GM12878 (cell line): ENCODE results near the gene NFYB. TPM values are rescaled to one million over a fixed set of nuclear protein-coding genes. Genes with fewer than 3 reads are reported as not detected.

ENCODE experiments used
- ATAC-seq: fragments of 200-7000 bp; cut with Tn5 transposase; 3 replicates; pipeline ENCODE4 v1.9.1; 2020; ENCODE audit warnings: mild to moderate bottlenecking, moderate library complexity
- BruUV-seq: library from RNA; stranded (reverse); fragments of 400-500 nt; replicated peaks from 2 replicates; lab custom pipeline; 2021; lab: Mats Ljungman, UMichigan
- CTCF ChIA-PET: fragments of 300-600 bp; sonication (Branson Sonifier 250); formaldehyde crosslinking; extraction: SDS; loops from one replicate; lab custom pipeline; 2021; ENCODE audit warnings: inconsistent platforms; lab: Yijun Ruan, JAX
- POLR2A ChIA-PET: fragments of 350-600 bp; formaldehyde crosslinking; extraction: SDS; loops from one replicate; lab custom pipeline; 2021; ENCODE audit warnings: inconsistent platforms; lab: Charles Lee
- RAD21 ChIA-PET: fragments of 300-600 bp; sonication (Branson Sonifier 250); formaldehyde crosslinking; loops from one replicate; lab custom pipeline; 2023; ENCODE audit warnings: antibody characterized with exemption; ENCODE audit not compliant: unreplicated experiment; lab: Charles Lee
- SMC1A ChIA-PET: fragments of 300-600 bp; sonication (Branson Sonifier 250); formaldehyde crosslinking; loops from one replicate; lab custom pipeline; 2023; ENCODE audit not compliant: unreplicated experiment, uncharacterized antibody; lab: Charles Lee
- DNase-seq: peaks from one replicate; pipeline ENCODE4 v3.0.0-alpha.2; 2011; ENCODE audit warnings: low read depth, low spot score
- FAIRE-seq: peaks from 3 replicates; lab custom pipeline; 2011; peaks lifted over from hg19 to GRCh38; lab: Jason Lieb, UNC
- H2AFZ ChIP-seq: 2 replicates; pipeline ENCODE4 v1.6.0; 2011; ENCODE audit warnings: low read depth, low read length, control low read depth; ENCODE audit not compliant: control insufficient read depth
- H3K27ac ChIP-seq: 2 replicates; pipeline ENCODE4 v1.5.1; 2011; ENCODE audit warnings: control low read depth; ENCODE audit not compliant: control insufficient read depth, insufficient read depth
- H3K27me3 ChIP-seq, 2 experiments: replicated peaks in 1 of 2; 2 replicates each; pipeline versions ENCODE4 v1.6.0 to v1.6.1; 2011; ENCODE audit warnings: low read length in 1 of 2; ENCODE audit not compliant: control insufficient read depth in 2 of 2, insufficient read depth in 2 of 2
- H3K36me3 ChIP-seq, 2 experiments: 2 replicates each; pipeline ENCODE4 v1.5.1; 2011; ENCODE audit warnings: low read length in 1 of 2; ENCODE audit not compliant: control insufficient read depth in 2 of 2, insufficient read depth in 2 of 2
- H3K4me1 ChIP-seq: 2 replicates; pipeline ENCODE4 v1.6.1; 2011; ENCODE audit warnings: mild to moderate bottlenecking, low read length, moderate library complexity, mixed read lengths; ENCODE audit not compliant: control insufficient read depth, insufficient read depth
- H3K4me2 ChIP-seq: 2 replicates; pipeline ENCODE4 v1.6.0; 2011; ENCODE audit warnings: control low read depth; ENCODE audit not compliant: control insufficient read depth, insufficient read depth
- H3K4me3 ChIP-seq: fragments of 200-600 bp; sonication (generic); 2 replicates; pipeline ENCODE4 v1.5.1; 2016
- H3K79me2 ChIP-seq: 2 replicates; pipeline ENCODE4 v1.6.0; 2011; ENCODE audit warnings: low read length; ENCODE audit not compliant: control insufficient read depth, insufficient read depth
- H3K9ac ChIP-seq: 2 replicates; pipeline ENCODE4 v1.8.0; 2011; ENCODE audit warnings: low read length, control low read depth, mixed read lengths; ENCODE audit not compliant: control insufficient read depth, insufficient read depth
- H3K9me3 ChIP-seq: replicated peaks from 3 replicates; pipeline ENCODE4 v1.5.1; 2011; ENCODE audit warnings: mild to moderate bottlenecking, low read length; ENCODE audit not compliant: control insufficient read depth, insufficient read depth
- H4K20me1 ChIP-seq: 2 replicates; pipeline ENCODE4 v1.6.0; 2011; ENCODE audit not compliant: control insufficient read depth, insufficient read depth
- CBFB ChIP-seq: IDR thresholded peaks from 2 replicates; pipeline ENCODE4 v1.6.1; 2016; ENCODE audit warnings: antibody characterized with exemption, low read depth
- CBX3 ChIP-seq: fragments of 200-600 bp; sonication (generic); IDR thresholded peaks from 2 replicates; pipeline ENCODE4 v1.6.1; 2016; ENCODE audit warnings: low read depth, borderline replicate concordance
- FOS ChIP-seq: IDR thresholded peaks from 3 replicates; pipeline ENCODE4 v1.6.1; 2011; ENCODE audit warnings: borderline replicate concordance; ENCODE audit not compliant: insufficient read length; ENCODE audit errors: extremely low read depth
- GABPA ChIP-seq: IDR thresholded peaks from 2 replicates; pipeline ENCODE4 v1.6.1; 2014; ENCODE audit warnings: antibody characterized with exemption, low read depth, mild to moderate bottlenecking, inconsistent platforms
- MTA2 ChIP-seq: fragments of 450-650 bp; IDR thresholded peaks from 2 replicates; pipeline ENCODE4 v1.6.1; 2016; ENCODE audit warnings: low read depth, mild to moderate bottlenecking, moderate library complexity
- SMAD1 ChIP-seq: fragments of 450-650 bp; IDR thresholded peaks from 2 replicates; pipeline ENCODE4 v1.6.1; 2018; ENCODE audit warnings: mild to moderate bottlenecking, low read depth; ENCODE audit not compliant: partially characterized antibody
- WGBS: methylation state at CpG from one replicate; pipeline ENCODE4 v1.1.6; 2016; ENCODE audit warnings: low lambda C conversion rate; ENCODE audit not compliant: insufficient replicate concordance, insufficient coverage; ENCODE audit errors: missing lambda C conversion rate; 5-methylcytosine and 5-hydroxymethylcytosine counted together
- in situ Hi-C: fragments of 300-500 bp; cut with MboI; formaldehyde crosslinking; loops from 9 replicates; pipeline ENCODE4 v1.14.3; 2018; ENCODE audit warnings: mixed read lengths
- intact Hi-C: fragments of 100-400 bp; cut with micrococcal nuclease; formaldehyde crosslinking; loops from one replicate; pipeline ENCODE4 v1.14.2; 2022; ENCODE audit not compliant: unreplicated experiment
- polyA plus RNA-seq, 11 experiments: library from polyadenylated mRNA; depleted of rRNA in 4 of 11; unstranded in 6 of 11; stranded (reverse) in 5 of 11; fragments of >200 nt; fragmentation: Nextera tagmentation in 4 of 11; fragmentation: Illumina TruSeq in 1 of 11; extraction: Ambion mirVana in 4 of 11; extraction: Trizol in 1 of 11; gene quantifications; 1 replicate in 1 of 11; 2 replicates in 10 of 11; pipeline versions ENCODE4 v1.2.1 to v1.2.3, GENCODE V29; 2011 to 2016; ENCODE audit warnings: inconsistent platforms in 2 of 11, missing spikeins in 2 of 11, low read depth in 1 of 11
- total RNA-seq, 4 experiments: library from RNA; depleted of rRNA in 3 of 4; stranded (reverse); fragments of >200 nt in 3 of 4; fragmentation: Illumina TruSeq in 1 of 4; extraction: Trizol in 1 of 4; gene quantifications; 2 replicates each; pipeline versions ENCODE4 v1.2.1 to v1.2.3, GENCODE V29; 2013 to 2021
- TF ChIP-seq, protein P1 (sequence below): fragments of 450-650 bp; IDR thresholded peaks from 2 replicates; pipeline ENCODE4 v1.6.1; 2017; ENCODE audit warnings: antibody characterized with exemption, mild to moderate bottlenecking, moderate library complexity
- TF ChIP-seq, protein P2 (sequence below): IDR thresholded peaks from 2 replicates; pipeline ENCODE4 v1.6.1; 2011; ENCODE audit warnings: borderline replicate concordance, low read depth, mild to moderate bottlenecking, moderate library complexity, mixed read lengths, low read length; ENCODE audit not compliant: insufficient read depth; ENCODE audit errors: extremely low read length
- TF ChIP-seq, protein P3 (sequence below): fragments of 450-650 bp; formaldehyde crosslinking; IDR thresholded peaks from 2 replicates; pipeline ENCODE4 v1.4.0; 2022; ENCODE audit warnings: mild to moderate bottlenecking, moderate library complexity
- TF ChIP-seq, protein P4 (sequence below): fragments of 450-650 bp; formaldehyde crosslinking; IDR thresholded peaks from 2 replicates; pipeline ENCODE4 v1.4.0; 2020; ENCODE audit warnings: mild to moderate bottlenecking, moderate library complexity

The NFYB gene
- total and polyA plus RNA-seq, 10 of the 15 experiments (the other 5 are each of a cell fraction or from before 2014, with no cell fraction given), result 13.8 to 42.3 (median 28.2) TPM

DNA sequence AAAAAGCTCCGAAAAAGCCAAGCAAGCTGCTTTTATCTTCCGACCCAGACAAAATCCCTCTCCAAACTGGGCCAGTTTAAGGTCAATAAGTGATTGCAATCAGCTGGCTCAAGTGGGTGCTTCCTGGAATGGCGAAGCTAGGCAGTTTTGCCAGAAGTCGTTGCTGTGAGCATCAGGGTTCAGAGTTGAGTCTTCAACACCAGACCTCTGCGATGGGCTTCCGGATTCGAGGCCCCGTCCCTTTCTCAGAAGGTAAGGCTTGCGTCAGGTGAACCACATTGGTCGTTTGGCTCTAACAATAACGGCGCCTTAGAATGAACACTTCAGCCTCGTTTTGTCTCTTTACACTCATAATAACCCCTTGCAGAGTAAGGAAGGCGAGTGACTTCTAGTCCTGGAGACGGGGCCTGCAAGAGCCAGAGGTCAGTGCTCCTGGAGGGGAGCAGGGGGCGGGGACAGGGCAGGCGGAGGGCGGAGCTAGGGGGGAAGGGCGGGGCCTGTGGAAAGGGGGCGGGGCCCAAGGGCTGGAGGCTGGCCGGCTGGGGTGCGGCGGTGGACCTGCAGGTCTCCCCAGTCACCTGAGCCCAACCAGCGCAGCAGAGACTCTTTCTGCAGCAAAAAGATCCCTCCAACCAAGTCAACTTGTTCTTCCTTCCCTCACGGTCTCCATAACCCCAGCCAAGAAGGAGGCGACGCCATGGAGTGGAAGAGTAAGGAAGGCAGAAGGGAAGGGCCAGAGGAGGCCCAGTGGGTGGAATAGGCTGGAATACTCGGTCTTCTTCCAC is 34.0 kb upstream of the NFYB start (continued):
- TF ChIP-seq, protein P1, sequence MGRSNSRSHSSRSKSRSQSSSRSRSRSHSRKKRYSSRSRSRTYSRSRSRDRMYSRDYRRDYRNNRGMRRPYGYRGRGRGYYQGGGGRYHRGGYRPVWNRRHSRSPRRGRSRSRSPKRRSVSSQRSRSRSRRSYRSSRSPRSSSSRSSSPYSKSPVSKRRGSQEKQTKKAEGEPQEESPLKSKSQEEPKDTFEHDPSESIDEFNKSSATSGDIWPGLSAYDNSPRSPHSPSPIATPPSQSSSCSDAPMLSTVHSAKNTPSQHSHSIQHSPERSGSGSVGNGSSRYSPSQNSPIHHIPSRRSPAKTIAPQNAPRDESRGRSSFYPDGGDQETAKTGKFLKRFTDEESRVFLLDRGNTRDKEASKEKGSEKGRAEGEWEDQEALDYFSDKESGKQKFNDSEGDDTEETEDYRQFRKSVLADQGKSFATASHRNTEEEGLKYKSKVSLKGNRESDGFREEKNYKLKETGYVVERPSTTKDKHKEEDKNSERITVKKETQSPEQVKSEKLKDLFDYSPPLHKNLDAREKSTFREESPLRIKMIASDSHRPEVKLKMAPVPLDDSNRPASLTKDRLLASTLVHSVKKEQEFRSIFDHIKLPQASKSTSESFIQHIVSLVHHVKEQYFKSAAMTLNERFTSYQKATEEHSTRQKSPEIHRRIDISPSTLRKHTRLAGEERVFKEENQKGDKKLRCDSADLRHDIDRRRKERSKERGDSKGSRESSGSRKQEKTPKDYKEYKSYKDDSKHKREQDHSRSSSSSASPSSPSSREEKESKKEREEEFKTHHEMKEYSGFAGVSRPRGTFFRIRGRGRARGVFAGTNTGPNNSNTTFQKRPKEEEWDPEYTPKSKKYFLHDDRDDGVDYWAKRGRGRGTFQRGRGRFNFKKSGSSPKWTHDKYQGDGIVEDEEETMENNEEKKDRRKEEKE, result no peak
- no peak for TF ChIP-seq GABPA

DNA sequence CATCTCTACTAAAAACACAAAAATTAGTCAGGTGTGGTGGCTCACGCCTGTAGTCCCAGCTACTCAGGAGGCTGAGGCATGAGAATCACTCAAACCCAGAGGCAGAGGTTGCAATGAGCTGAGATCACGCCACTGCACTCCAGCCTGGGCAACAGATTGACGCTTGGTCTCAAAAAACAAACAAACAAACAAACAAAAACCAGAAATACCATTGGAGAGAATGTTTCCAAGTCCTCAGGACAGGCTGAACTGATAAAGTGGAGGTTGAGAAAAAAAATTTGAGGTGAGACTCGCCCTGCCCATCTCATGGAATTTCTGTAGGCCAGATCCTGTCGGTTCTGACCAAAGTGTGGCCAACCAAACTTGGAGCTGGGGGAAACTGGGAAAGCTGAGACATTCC is 30.6 kb upstream of the NFYB start:
- H3K4me1 ChIP-seq, result no peaks in the 10 kb centered on the region
- in situ Hi-C loops (no loop called here), intact Hi-C loops (no loop called here)
- no peak overlapping the region for H2AFZ ChIP-seq
- POLR2A ChIA-PET, result no interaction called here
- H3K27ac ChIP-seq, result no peak overlapping the region
- SMC1A ChIA-PET, result no interaction called here
- H3K36me3 ChIP-seq, result no peaks in the 10 kb centered on the region
- WGBS, result 21% methylated on average over 5 of the region's 5 CpGs
- RAD21 ChIA-PET, result no interaction called here
- no peaks in the 10 kb centered on the region for H4K20me1 ChIP-seq
- no TSS peak for BruUV-seq
- no peaks in the 10 kb centered on the region for H3K79me2 ChIP-seq
- FAIRE-seq (no peak), DNase-seq (no peak), ATAC-seq (no peak)
- H3K27me3 ChIP-seq, result no peaks in the 10 kb centered on the region
- H3K4me2 ChIP-seq, result no peak overlapping the region
- no peak overlapping the region for H3K4me3 ChIP-seq
- CTCF ChIA-PET, result no interaction called here
- no peaks in the 10 kb centered on the region for H3K9me3 ChIP-seq
- no peak overlapping the region for H3K9ac ChIP-seq
- TF ChIP-seq CBX3 (no peak), MTA2 (no peak), FOS (no peak), SMAD1 (no peak), CBFB (no peak)
- TF ChIP-seq, protein P2, sequence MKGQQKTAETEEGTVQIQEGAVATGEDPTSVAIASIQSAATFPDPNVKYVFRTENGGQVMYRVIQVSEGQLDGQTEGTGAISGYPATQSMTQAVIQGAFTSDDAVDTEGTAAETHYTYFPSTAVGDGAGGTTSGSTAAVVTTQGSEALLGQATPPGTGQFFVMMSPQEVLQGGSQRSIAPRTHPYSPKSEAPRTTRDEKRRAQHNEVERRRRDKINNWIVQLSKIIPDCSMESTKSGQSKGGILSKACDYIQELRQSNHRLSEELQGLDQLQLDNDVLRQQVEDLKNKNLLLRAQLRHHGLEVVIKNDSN, result no peak
- TF ChIP-seq, protein P3, sequence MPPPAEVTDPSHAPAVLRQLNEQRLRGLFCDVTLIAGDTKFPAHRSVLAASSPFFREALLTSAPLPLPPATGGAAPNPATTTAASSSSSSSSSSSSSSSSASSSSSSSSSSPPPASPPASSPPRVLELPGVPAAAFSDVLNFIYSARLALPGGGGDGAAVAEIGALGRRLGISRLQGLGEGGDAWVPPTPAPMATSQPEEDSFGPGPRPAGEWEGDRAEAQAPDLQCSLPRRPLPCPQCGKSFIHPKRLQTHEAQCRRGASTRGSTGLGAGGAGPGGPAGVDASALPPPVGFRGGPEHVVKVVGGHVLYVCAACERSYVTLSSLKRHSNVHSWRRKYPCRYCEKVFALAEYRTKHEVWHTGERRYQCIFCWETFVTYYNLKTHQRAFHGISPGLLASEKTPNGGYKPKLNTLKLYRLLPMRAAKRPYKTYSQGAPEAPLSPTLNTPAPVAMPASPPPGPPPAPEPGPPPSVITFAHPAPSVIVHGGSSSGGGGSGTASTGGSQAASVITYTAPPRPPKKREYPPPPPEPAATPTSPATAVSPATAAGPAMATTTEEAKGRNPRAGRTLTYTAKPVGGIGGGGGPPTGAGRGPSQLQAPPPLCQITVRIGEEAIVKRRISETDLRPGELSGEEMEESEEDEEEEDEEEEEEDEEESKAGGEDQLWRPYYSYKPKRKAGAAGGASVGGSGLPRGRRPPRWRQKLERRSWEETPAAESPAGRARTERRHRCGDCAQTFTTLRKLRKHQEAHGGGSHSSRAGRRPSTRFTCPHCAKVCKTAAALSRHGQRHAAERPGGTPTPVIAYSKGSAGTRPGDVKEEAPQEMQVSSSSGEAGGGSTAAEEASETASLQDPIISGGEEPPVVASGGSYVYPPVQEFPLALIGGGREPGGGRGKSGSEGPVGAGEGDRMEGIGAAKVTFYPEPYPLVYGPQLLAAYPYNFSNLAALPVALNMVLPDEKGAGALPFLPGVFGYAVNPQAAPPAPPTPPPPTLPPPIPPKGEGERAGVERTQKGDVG (CRISPR knock-in tag), result no peak
- TF ChIP-seq, protein P4, sequence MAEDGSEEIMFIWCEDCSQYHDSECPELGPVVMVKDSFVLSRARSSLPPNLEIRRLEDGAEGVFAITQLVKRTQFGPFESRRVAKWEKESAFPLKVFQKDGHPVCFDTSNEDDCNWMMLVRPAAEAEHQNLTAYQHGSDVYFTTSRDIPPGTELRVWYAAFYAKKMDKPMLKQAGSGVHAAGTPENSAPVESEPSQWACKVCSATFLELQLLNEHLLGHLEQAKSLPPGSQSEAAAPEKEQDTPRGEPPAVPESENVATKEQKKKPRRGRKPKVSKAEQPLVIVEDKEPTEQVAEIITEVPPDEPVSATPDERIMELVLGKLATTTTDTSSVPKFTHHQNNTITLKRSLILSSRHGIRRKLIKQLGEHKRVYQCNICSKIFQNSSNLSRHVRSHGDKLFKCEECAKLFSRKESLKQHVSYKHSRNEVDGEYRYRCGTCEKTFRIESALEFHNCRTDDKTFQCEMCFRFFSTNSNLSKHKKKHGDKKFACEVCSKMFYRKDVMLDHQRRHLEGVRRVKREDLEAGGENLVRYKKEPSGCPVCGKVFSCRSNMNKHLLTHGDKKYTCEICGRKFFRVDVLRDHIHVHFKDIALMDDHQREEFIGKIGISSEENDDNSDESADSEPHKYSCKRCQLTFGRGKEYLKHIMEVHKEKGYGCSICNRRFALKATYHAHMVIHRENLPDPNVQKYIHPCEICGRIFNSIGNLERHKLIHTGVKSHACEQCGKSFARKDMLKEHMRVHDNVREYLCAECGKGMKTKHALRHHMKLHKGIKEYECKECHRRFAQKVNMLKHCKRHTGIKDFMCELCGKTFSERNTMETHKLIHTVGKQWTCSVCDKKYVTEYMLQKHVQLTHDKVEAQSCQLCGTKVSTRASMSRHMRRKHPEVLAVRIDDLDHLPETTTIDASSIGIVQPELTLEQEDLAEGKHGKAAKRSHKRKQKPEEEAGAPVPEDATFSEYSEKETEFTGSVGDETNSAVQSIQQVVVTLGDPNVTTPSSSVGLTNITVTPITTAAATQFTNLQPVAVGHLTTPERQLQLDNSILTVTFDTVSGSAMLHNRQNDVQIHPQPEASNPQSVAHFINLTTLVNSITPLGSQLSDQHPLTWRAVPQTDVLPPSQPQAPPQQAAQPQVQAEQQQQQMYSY (CRISPR knock-in tag), result no peak
